ENCODE measurements around the gene COL1A1. TPM values are rescaled to one million over a fixed set of nuclear protein-coding genes. Genes with fewer than 3 reads are reported as not detected.

Gene COL1A1
- total and polyA plus RNA-seq, 2 of the 13 experiments (the other 11 are each of a cell fraction or from before 2014, with no cell fraction given): 0.05 TPM; not detected in 1

DNA sequence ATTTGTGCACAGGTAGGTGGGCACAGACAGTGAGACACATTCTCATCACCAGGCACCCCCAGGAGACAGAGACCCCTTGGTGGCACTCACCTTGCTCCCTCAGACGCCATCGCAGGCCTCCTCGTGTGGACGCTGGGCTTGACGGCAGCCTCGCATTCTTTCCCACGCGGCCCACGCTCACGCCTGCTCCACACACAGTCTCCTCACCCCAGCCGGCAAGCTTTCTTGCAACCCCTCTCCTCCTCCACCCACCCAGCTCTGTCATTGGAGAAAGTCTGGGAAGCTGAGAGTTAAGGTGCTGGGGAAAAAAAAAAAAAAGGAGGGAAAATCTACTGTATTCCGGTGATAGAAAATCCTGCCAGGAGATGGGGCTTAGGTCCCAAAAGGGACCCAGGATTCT, 20.8 kb downstream of the COL1A1 start (continued):
- TF ChIP-seq, protein P1, sequence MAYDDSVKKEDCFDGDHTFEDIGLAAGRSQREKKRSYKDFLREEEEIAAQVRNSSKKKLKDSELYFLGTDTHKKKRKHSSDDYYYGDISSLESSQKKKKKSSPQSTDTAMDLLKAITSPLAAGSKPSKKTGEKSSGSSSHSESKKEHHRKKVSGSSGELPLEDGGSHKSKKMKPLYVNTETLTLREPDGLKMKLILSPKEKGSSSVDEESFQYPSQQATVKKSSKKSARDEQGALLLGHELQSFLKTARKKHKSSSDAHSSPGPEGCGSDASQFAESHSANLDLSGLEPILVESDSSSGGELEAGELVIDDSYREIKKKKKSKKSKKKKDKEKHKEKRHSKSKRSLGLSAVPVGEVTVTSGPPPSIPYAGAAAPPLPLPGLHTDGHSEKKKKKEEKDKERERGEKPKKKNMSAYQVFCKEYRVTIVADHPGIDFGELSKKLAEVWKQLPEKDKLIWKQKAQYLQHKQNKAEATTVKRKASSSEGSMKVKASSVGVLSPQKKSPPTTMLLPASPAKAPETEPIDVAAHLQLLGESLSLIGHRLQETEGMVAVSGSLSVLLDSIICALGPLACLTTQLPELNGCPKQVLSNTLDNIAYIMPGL (CRISPR knock-in tag; IDR thresholded peaks at IDR 0.05; ENCODE audit: borderline replicate concordance in 1 of 2, low read depth in 1 of 2): no peak

DNA sequence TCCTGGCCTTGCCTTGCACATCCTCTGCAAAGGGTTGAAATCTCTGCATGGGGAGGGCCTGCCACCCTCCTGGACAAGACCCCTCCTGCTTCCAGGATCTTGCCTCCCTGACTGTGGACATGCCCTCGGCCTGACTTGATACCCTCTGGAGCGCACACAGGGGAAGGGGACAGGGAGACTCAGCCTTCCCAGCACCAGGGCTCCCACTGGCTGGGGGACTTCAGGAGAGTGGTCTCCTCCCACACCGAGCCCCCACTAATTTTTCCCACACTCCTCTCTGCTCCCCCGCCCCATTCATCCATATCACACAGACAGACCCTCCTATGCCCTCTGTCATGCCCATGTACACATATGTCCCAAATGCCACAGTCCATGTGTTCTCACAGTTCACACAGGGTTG, 21.3 kb downstream of the COL1A1 start:
- FAIRE-seq: no peak
- peaks cover 54% of the 10 kb centered on the region for H3K4me1 ChIP-seq (ENCODE audit: insufficient read depth, low read length)
- H4K20me1 ChIP-seq (ENCODE audit: insufficient read depth, low read length): no peaks in the 10 kb centered on the region
- peaks cover 3 to 23% of the 10 kb centered on the region in 2 experiments for H3K27me3 ChIP-seq (ENCODE audit: control insufficient read depth in 1 of 2, insufficient read depth in 2 of 2, low read length in 2 of 2)
- no peak for DNase-seq (ENCODE audit: low spot score)
- no peak overlapping the region for H2AFZ ChIP-seq (ENCODE audit: low read length)
- ChIA-PET CTCF (ENCODE audit: low intra/inter-chr PET ratio, low total read pairs) (interaction anchor here (3.4 kb wide), 1 partner anchor 20 kb away, joined by 8 read pairs; no protein-coding TSS in a partner anchor), POLR2A (no interaction called here)
- no peak overlapping the region for H3K9ac ChIP-seq (ENCODE audit: insufficient read depth, low read depth, low read length)
- no peaks in the 10 kb centered on the region for H3K9me3 ChIP-seq (ENCODE audit: low read length)
- intact Hi-C loops (cut with micrococcal nuclease; ENCODE audit: unreplicated experiment): no loop called here
- no peak for ATAC-seq
- no TSS peak for BruUV-seq (replicated peaks)
- WGBS (ENCODE audit: low lambda C conversion rate): 49% methylated on average over 4 of the region's 4 CpGs
- H3K27ac ChIP-seq (ENCODE audit: extremely low read length, insufficient read depth, low read length): no peak overlapping the region
- no peaks in the 10 kb centered on the region for H3K79me2 ChIP-seq (ENCODE audit: insufficient read depth, low read length)
- no peak overlapping the region for H3K4me3 ChIP-seq (replicated peaks in 1 of 3; ENCODE audit: insufficient read depth in 1 of 3, low read depth in 2 of 3, low read length in 3 of 3)
- H3K36me3 ChIP-seq (replicated peaks in 1 of 2; ENCODE audit: control insufficient read depth in 1 of 2, insufficient read depth in 2 of 2, low read length in 2 of 2): no peaks in the 10 kb centered on the region
- no peak overlapping the region for H3K4me2 ChIP-seq (ENCODE audit: low read depth, low read length)
- in situ Hi-C loops (cut with HindIII; ENCODE audit: extremely low pct_ligation_motif_present, low pct_unique_long_range_greater_than_20kb): no loop called here
- TF ChIP-seq, protein P2, sequence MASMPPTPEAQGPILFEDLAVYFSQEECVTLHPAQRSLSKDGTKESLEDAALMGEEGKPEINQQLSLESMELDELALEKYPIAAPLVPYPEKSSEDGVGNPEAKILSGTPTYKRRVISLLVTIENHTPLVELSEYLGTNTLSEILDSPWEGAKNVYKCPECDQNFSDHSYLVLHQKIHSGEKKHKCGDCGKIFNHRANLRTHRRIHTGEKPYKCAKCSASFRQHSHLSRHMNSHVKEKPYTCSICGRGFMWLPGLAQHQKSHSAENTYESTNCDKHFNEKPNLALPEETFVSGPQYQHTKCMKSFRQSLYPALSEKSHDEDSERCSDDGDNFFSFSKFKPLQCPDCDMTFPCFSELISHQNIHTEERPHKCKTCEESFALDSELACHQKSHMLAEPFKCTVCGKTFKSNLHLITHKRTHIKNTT (CRISPR knock-in tag; IDR thresholded peaks at IDR 0.05): no peak
- no peak for TF ChIP-seq PRMT3 (CRISPR knock-in tag; IDR thresholded peaks at IDR 0.05; ENCODE audit: borderline replicate concordance, low read depth)
- no peak for TF ChIP-seq ZNF530 (CRISPR knock-in tag; IDR thresholded peaks at IDR 0.05; ENCODE audit: low read depth)
- no peak for TF ChIP-seq ARID2 (CRISPR knock-in tag; IDR thresholded peaks at IDR 0.05; ENCODE audit: borderline replicate concordance)
- TF ChIP-seq, protein P3, sequence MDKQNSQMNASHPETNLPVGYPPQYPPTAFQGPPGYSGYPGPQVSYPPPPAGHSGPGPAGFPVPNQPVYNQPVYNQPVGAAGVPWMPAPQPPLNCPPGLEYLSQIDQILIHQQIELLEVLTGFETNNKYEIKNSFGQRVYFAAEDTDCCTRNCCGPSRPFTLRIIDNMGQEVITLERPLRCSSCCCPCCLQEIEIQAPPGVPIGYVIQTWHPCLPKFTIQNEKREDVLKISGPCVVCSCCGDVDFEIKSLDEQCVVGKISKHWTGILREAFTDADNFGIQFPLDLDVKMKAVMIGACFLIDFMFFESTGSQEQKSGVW (CRISPR knock-in tag; IDR thresholded peaks at IDR 0.05; ENCODE audit: borderline replicate concordance): no peak
- TF ChIP-seq ZNF382 (CRISPR knock-in tag; IDR thresholded peaks at IDR 0.05; ENCODE audit: borderline replicate concordance): no peak
- no peak for TF ChIP-seq ZNF550 (CRISPR knock-in tag; IDR thresholded peaks at IDR 0.05; ENCODE audit: borderline replicate concordance)
- TF ChIP-seq ZNF564 (CRISPR knock-in tag; IDR thresholded peaks at IDR 0.05): no peak
- no peak for TF ChIP-seq ZNF737 (CRISPR knock-in tag; IDR thresholded peaks at IDR 0.05; ENCODE audit: borderline replicate concordance)
- no peak for TF ChIP-seq FOXK2 (IDR thresholded peaks at IDR 0.05)
- TF ChIP-seq JDP2 (CRISPR knock-in tag; IDR thresholded peaks at IDR 0.05; ENCODE audit: borderline replicate concordance): no peak
- no peak for TF ChIP-seq ZFY (CRISPR knock-in tag; IDR thresholded peaks at IDR 0.05)
- no peak for TF ChIP-seq GATAD1 (CRISPR knock-in tag; IDR thresholded peaks at IDR 0.05)
- no peak for TF ChIP-seq ZC3H4 (CRISPR knock-in tag; IDR thresholded peaks at IDR 0.05; ENCODE audit: borderline replicate concordance)
- no peak for TF ChIP-seq CHD2 (IDR thresholded peaks at IDR 0.05; ENCODE audit: low read depth, low read length)
- no peak for TF ChIP-seq POGZ (CRISPR knock-in tag; IDR thresholded peaks at IDR 0.05)
- no peak for TF ChIP-seq MXD4 (CRISPR knock-in tag; IDR thresholded peaks at IDR 0.05)
- TF ChIP-seq SMYD3 (CRISPR knock-in tag; IDR thresholded peaks at IDR 0.05): no peak
